ENCODE data around the gene CHI3L2. TPM values are rescaled to one million over a fixed set of nuclear protein-coding genes. Genes with fewer than 3 reads are reported as not detected.

Gene CHI3L2
- total and polyA plus RNA-seq, 2 experiments from 2014 or later = 0.68 TPM; not detected in 1

GRCh38 chr1:111228748-111229126 is 1.2 kb downstream of the CHI3L2 start:
- Mint-ChIP-seq H3K27ac (no peak overlapping the region), H3K9me3 (no peaks in the 10 kb centered on the region; the same call in 2 of the 3 replicates), H3K36me3 (ENCODE audit: low read depth) (no peaks in the 10 kb centered on the region), H3K27me3 (ENCODE audit: insufficient read depth, low read depth, poor library complexity) (peaks cover 6% of the 10 kb centered on the region), H3K4me3 (no peak overlapping the region), H3K4me1 (peaks cover 12% of the 10 kb centered on the region)
- TF ChIP-seq ZNF114 (CRISPR knock-in tag; IDR thresholded peaks at IDR 0.05) (no peak), EZH2phosphoT487 (IDR thresholded peaks at IDR 0.05; ENCODE audit: unreplicated experiment) (no peak), JUNB (IDR thresholded peaks at IDR 0.05; ENCODE audit: unreplicated experiment) (no peak), CTCF (conservative IDR thresholded peaks at IDR 0.05; ENCODE audit: low read depth in 2 of 2) (no peak), REST (IDR thresholded peaks at IDR 0.05; ENCODE audit: unreplicated experiment) (no peak), POLR2AphosphoS5 (IDR thresholded peaks at IDR 0.05; ENCODE audit: low read depth) (no peak), STAT1 (IDR thresholded peaks at IDR 0.05; ENCODE audit: unreplicated experiment) (no peak)
- Histone ChIP-seq H3K27me3 (ENCODE audit: insufficient read depth) (no peaks in the 10 kb centered on the region), H3F3A (replicated peaks; ENCODE audit: low read depth) (no peaks in the 10 kb centered on the region), H3K4me1 (ENCODE audit: insufficient read depth) (peaks cover 9% of the 10 kb centered on the region; the same call in 1 of the 2 replicates), H3K27ac (ENCODE audit: low read depth) (no peak overlapping the region), H3K4me3 (no peak overlapping the region), H3K79me2 (replicated peaks; ENCODE audit: insufficient read depth) (no peaks in the 10 kb centered on the region), H2AFZ (no peak overlapping the region), H3K9me2 (ENCODE audit: insufficient read depth) (no peaks in the 10 kb centered on the region), H3K36me3 (ENCODE audit: insufficient read depth) (no peaks in the 10 kb centered on the region), H3K4me2 (no peak overlapping the region), H4K20me1 (replicated peaks; ENCODE audit: insufficient read depth) (no peaks in the 10 kb centered on the region)
- ATAC-seq = no peak
- DNase-seq (ENCODE audit: low spot score) = no peak

- H3F3A ChIP-seq (replicated peaks; ENCODE audit: low read depth) = no peaks in the 10 kb centered on the region
- H3K36me3 Mint-ChIP-seq (ENCODE audit: low read depth) = no peaks in the 10 kb centered on the region
- H3K4me3 Mint-ChIP-seq = no peak overlapping the region
- H3K4me1 ChIP-seq (ENCODE audit: insufficient read depth) = 0 out of 2 replicates have a peak, but pooled peaks cover 6% of the 10 kb centered on the region
- H3K79me2 ChIP-seq (replicated peaks; ENCODE audit: insufficient read depth) = no peaks in the 10 kb centered on the region
- peaks cover 19% of the 10 kb centered on the region for H3K9me2 ChIP-seq (ENCODE audit: insufficient read depth)
- peaks cover 13% of the 10 kb centered on the region; the same call in 2 of the 3 replicates for H3K4me1 Mint-ChIP-seq
- no peaks in the 10 kb centered on the region for H3K36me3 ChIP-seq (ENCODE audit: insufficient read depth)
- H3K9me3 Mint-ChIP-seq = no peaks in the 10 kb centered on the region; the same call in 2 of the 3 replicates
- no peak overlapping the region for H3K27ac Mint-ChIP-seq
- H3K4me2 ChIP-seq = no peak overlapping the region
- no peak for ATAC-seq
- no peaks in the 10 kb centered on the region for H3K27me3 ChIP-seq (ENCODE audit: insufficient read depth)
- no peak overlapping the region for H2AFZ ChIP-seq
- H4K20me1 ChIP-seq (replicated peaks; ENCODE audit: insufficient read depth) = no peaks in the 10 kb centered on the region
- DNase-seq (ENCODE audit: low spot score) = no peak
- H3K4me3 ChIP-seq = no peak overlapping the region
- H3K27ac ChIP-seq (ENCODE audit: low read depth) = no peak overlapping the region
- H3K27me3 Mint-ChIP-seq (ENCODE audit: insufficient read depth, low read depth, poor library complexity) = peaks cover 3% of the 10 kb centered on the region
- TF ChIP-seq ZNF114 (CRISPR knock-in tag; IDR thresholded peaks at IDR 0.05) (no peak), ZNF331 (CRISPR knock-in tag; IDR thresholded peaks at IDR 0.05; ENCODE audit: low read depth) (no peak), CREB1 (CRISPR knock-in tag; IDR thresholded peaks at IDR 0.05; ENCODE audit: low read depth) (no peak), ETS1 (IDR thresholded peaks at IDR 0.05) (no peak), EZH2phosphoT487 (IDR thresholded peaks at IDR 0.05; ENCODE audit: unreplicated experiment) (no peak), STAT1 (IDR thresholded peaks at IDR 0.05; ENCODE audit: unreplicated experiment) (no peak), JUNB (IDR thresholded peaks at IDR 0.05; ENCODE audit: unreplicated experiment) (no peak)
These were observed 4.6 kb downstream of the CHI3L2 start for GRCh38 chr1:111232134-111232533.

All from GM23338 (cell line).